HepG2 (cell line): ENCODE measurements around the gene APBA3. TPM values are rescaled to one million over a fixed set of nuclear protein-coding genes. Genes with fewer than 3 reads are reported as not detected.

Experiments used
- ADNP ChIP-seq: sonication (generic); formaldehyde crosslinking; IDR thresholded peaks from 2 replicates; pipeline ENCODE4 v1.4.0; 2020; ENCODE audit warnings: missing genetic modification reagents
- BRCA1 ChIP-seq: sonication (generic); formaldehyde crosslinking; IDR thresholded peaks from 2 replicates; pipeline ENCODE4 v1.4.0; 2020; ENCODE audit warnings: missing genetic modification reagents
- EP300 ChIP-seq, 3 experiments: sonication (generic) in 1 of 3; formaldehyde crosslinking in 1 of 3; IDR thresholded peaks; 2 replicates each; pipeline versions ENCODE4 v1.5.1 to v1.6.1; 2011 to 2020; ENCODE audit warnings: low read depth in 2 of 3, low read length in 2 of 3, borderline replicate concordance in 1 of 3, improper control_type of control experiment in 1 of 3, mild to moderate bottlenecking in 1 of 3, missing genetic modification reagents in 1 of 3, moderate library complexity in 1 of 3
- ETV5 ChIP-seq: IDR thresholded peaks from 2 replicates; pipeline ENCODE4 v1.6.1; 2018; ENCODE audit warnings: missing biosample characterization, missing genetic modification reagents, inconsistent platforms, borderline replicate concordance
- HIC2 ChIP-seq: sonication (generic); formaldehyde crosslinking; IDR thresholded peaks from 2 replicates; pipeline ENCODE4 v1.9.0; 2022; ENCODE audit warnings: low read depth, missing genetic modification reagents
- KLF16 ChIP-seq, 2 experiments: sonication (generic) in 1 of 2; formaldehyde crosslinking in 1 of 2; IDR thresholded peaks; 2 replicates each; pipeline versions ENCODE4 v1.6.1 to v1.8.0; 2016 to 2023; ENCODE audit warnings: missing genetic modification reagents in 2 of 2, missing compliant biosample characterization in 1 of 2
- MXI1 ChIP-seq: IDR thresholded peaks from 3 replicates; pipeline ENCODE4 v1.6.1; 2012; ENCODE audit warnings: low read depth, low read length, inconsistent platforms, borderline replicate concordance
- PLSCR1 ChIP-seq: sonication (generic); formaldehyde crosslinking; IDR thresholded peaks from 2 replicates; pipeline ENCODE4 v1.5.0; 2020; ENCODE audit warnings: missing genetic modification reagents, mild to moderate bottlenecking, borderline replicate concordance
- POGZ ChIP-seq: sonication (generic); formaldehyde crosslinking; IDR thresholded peaks from 2 replicates; pipeline ENCODE4 v1.4.0; 2020; ENCODE audit warnings: mild to moderate bottlenecking, missing genetic modification reagents
- RXRA ChIP-seq: sonication (generic); formaldehyde crosslinking; IDR thresholded peaks from 2 replicates; pipeline ENCODE4 v1.5.1; 2020; ENCODE audit warnings: missing genetic modification reagents
- TOE1 ChIP-seq: sonication (generic); formaldehyde crosslinking; IDR thresholded peaks from 2 replicates; pipeline ENCODE4 v1.4.0; 2020; ENCODE audit warnings: mild to moderate bottlenecking, missing genetic modification reagents
- ZBTB33 ChIP-seq: sonication (generic); formaldehyde crosslinking; IDR thresholded peaks from 2 replicates; pipeline ENCODE4 v1.4.0; 2020; ENCODE audit warnings: missing genetic modification reagents
- ZNF281 ChIP-seq: sonication (generic); formaldehyde crosslinking; IDR thresholded peaks from 2 replicates; pipeline ENCODE4 v1.4.0; 2020; ENCODE audit warnings: missing genetic modification reagents, borderline replicate concordance
- ZNF414 ChIP-seq: sonication (generic); formaldehyde crosslinking; IDR thresholded peaks from 2 replicates; pipeline ENCODE4 v1.5.0; 2020; ENCODE audit warnings: missing genetic modification reagents
- ZNF546 ChIP-seq: sonication (generic); formaldehyde crosslinking; conservative IDR thresholded peaks from 2 replicates; pipeline ENCODE4 v1.8.1; 2023; ENCODE audit warnings: mild to moderate bottlenecking, missing genetic modification reagents
- ZNF629 ChIP-seq: sonication (generic); formaldehyde crosslinking; conservative IDR thresholded peaks from 2 replicates; pipeline ENCODE4 v1.5.0; 2020; ENCODE audit warnings: missing genetic modification reagents
- ZNF660 ChIP-seq: sonication (generic); formaldehyde crosslinking; IDR thresholded peaks from 2 replicates; pipeline ENCODE4 v1.5.1; 2020; ENCODE audit warnings: mild to moderate bottlenecking, low read depth, missing genetic modification reagents, borderline replicate concordance
- ZNF670 ChIP-seq: sonication (generic); formaldehyde crosslinking; IDR thresholded peaks from 2 replicates; pipeline ENCODE4 v1.8.0; 2022; ENCODE audit warnings: mild to moderate bottlenecking, missing genetic modification reagents, borderline replicate concordance
- ZNF703 ChIP-seq: sonication (generic); formaldehyde crosslinking; IDR thresholded peaks from 2 replicates; pipeline ENCODE4 v1.5.1; 2020; ENCODE audit warnings: missing genetic modification reagents, mild to moderate bottlenecking, moderate library complexity, borderline replicate concordance
- ZSCAN9 ChIP-seq: IDR thresholded peaks from 2 replicates; pipeline ENCODE4 v1.6.1; 2016; ENCODE audit warnings: borderline replicate concordance
- polyA plus RNA-seq, 8 experiments: library from polyadenylated mRNA; depleted of rRNA in 3 of 8; stranded (reverse) in 7 of 8; unstranded in 1 of 8; fragments of >200 nt; fragmentation: Illumina TruSeq in 4 of 8; extraction: Trizol in 4 of 8; gene quantifications; 2 replicates each; pipeline versions ENCODE4 v1.2.1 to v1.2.3, GENCODE V29; 2011 to 2016; ENCODE audit warnings: low read depth in 4 of 8, missing spikeins in 1 of 8, mixed read lengths in 1 of 8; ENCODE audit not compliant: insufficient read depth in 1 of 8
- total RNA-seq, 5 experiments: library from RNA; depleted of rRNA; stranded (reverse); fragments of >200 nt; fragmentation: Illumina TruSeq; extraction: Trizol; gene quantifications; 2 replicates each; pipeline ENCODE4 v1.2.3, GENCODE V29; 2016; ENCODE audit warnings: low read depth in 1 of 5

Gene APBA3
- total and polyA plus RNA-seq, 2 of the 13 experiments (the other 11 are each of a cell fraction or from before 2014, with no cell fraction given), result 14.2 to 14.3 TPM

- TF ChIP-seq PLSCR1 (no peak), ZNF703 (CRISPR knock-in tag) (no peak), EP300 (IDR thresholded peaks at IDR 0.05; ENCODE audit: low read depth in 2 of 2, low read length in 2 of 2) (peak in 1 of 2 experiments; percentile 25; a peak in 1 of 4 replicates), EP300 (CRISPR knock-in tag; IDR thresholded peaks at IDR 0.05; ENCODE audit: borderline replicate concordance) (no peak), ZNF660 (CRISPR knock-in tag) (no peak), ZNF629 (CRISPR knock-in tag) (peak; percentile 100), TOE1 (CRISPR knock-in tag) (no peak), ZNF670 (0 out of 2 replicates have a peak, but pooled peaks have one; percentile 31), ZSCAN9 (0 out of 2 replicates have a peak, but pooled peaks have one; percentile 36), BRCA1 (CRISPR knock-in tag) (no peak), HIC2 (no peak), ZNF414 (CRISPR knock-in tag) (no peak), POGZ (0 out of 2 replicates have a peak, but pooled peaks have one; percentile 21), MXI1 (peak; percentile 35; the same call in 1 of the 3 replicates), ZBTB33 (CRISPR knock-in tag) (peak; percentile 58), ZNF546 (CRISPR knock-in tag) (peak; percentile 78; the same call in 1 of the 2 replicates), ETV5 (0 out of 2 replicates have a peak, but pooled peaks have one; percentile 11), RXRA (CRISPR knock-in tag) (peak; percentile 64), ADNP (peak; percentile 98), ZNF281 (CRISPR knock-in tag) (peak; percentile 47; the same call in 1 of the 2 replicates), KLF16 (CRISPR knock-in tag; IDR thresholded peaks at IDR 0.05) (peak in 1 of 2 experiments; percentile 72; a peak in 1 of 4 replicates)
Observed at GRCh38 chr19:3721131-3721886, 40.2 kb downstream of the APBA3 start (continued).
